HG02588 (cell line): ENCODE measurements around the gene PSMC3.
"Not testable (repeated sequence)": the region's sequence is repeated elsewhere in the genome, so short reads cannot be mapped to it uniquely, and the experiment has no call there.

Source experiments
- ATAC-seq: cut with Tn5 transposase; IDR thresholded peaks from one replicate; pipeline ENCODE4 v1.9.1; 2021; ENCODE audit warnings: mild to moderate bottlenecking, moderate library complexity; ENCODE audit not compliant: unreplicated experiment

The PSMC3 gene

GRCh38 chr11:47426062-47426956 lies at the start of gene PSMC3:
TSS of gene PSMC3 (minus strand) at chr11:47426439. CDS start at chr11:47426279, 160 bp downstream.
- peak; percentile 93 for ATAC-seq

- ATAC-seq = no peak
Measured at GRCh38 chr11:47470671-47471070, 44.4 kb upstream of the PSMC3 start.

GRCh38 chr11:47469361-47470179 lies 43.3 kb upstream of the PSMC3 start:
- ATAC-seq = no peak

GRCh38 chr11:47468598-47469214 lies 42.5 kb upstream of the PSMC3 start:
- no peak for ATAC-seq

GRCh38 chr11:47467357-47467756 lies 41.1 kb upstream of the PSMC3 start:
- ATAC-seq = no peak

- no peak for ATAC-seq
Measured at GRCh38 chr11:47466701-47467250, 40.5 kb upstream of the PSMC3 start.

- ATAC-seq = no peak
Measured at GRCh38 chr11:47466201-47466600, 40.0 kb upstream of the PSMC3 start.

- no peak for ATAC-seq
Measured at GRCh38 chr11:47464483-47464882, 38.2 kb upstream of the PSMC3 start.

GRCh38 chr11:47461876-47462275 lies 35.6 kb upstream of the PSMC3 start:
- ATAC-seq = no peak

GRCh38 chr11:47460571-47461235 lies 34.5 kb upstream of the PSMC3 start:
- no peak for ATAC-seq

GRCh38 chr11:47454258-47454671 lies 28.0 kb upstream of the PSMC3 start:
- ATAC-seq = not testable (repeated sequence)

GRCh38 chr11:47453365-47453764 lies 27.1 kb upstream of the PSMC3 start:
- no peak for ATAC-seq

- no peak for ATAC-seq
Measured at GRCh38 chr11:47451990-47452389, 25.8 kb upstream of the PSMC3 start.

- ATAC-seq = no peak
Measured at GRCh38 chr11:47451436-47451835, 25.2 kb upstream of the PSMC3 start.

- ATAC-seq = no peak
Measured at GRCh38 chr11:47449541-47449940, 23.3 kb upstream of the PSMC3 start.

GRCh38 chr11:47448566-47449427 lies 22.6 kb upstream of the PSMC3 start, which contains the start of gene RAPSN:
TSS of gene RAPSN (minus strand) at chr11:47449136. CDS start at chr11:47448964, 172 bp downstream.
- no peak for ATAC-seq

- ATAC-seq = no peak
Measured at GRCh38 chr11:47447906-47448305, 21.7 kb upstream of the PSMC3 start.

- ATAC-seq = no peak
Measured at GRCh38 chr11:47446833-47447232, 20.6 kb upstream of the PSMC3 start.

GRCh38 chr11:47445840-47446239 lies 19.6 kb upstream of the PSMC3 start:
- ATAC-seq = no peak
